Motor neuron (in vitro differentiated cells): ENCODE measurements around the gene NPIPB8. TPM values are rescaled to one million over a fixed set of nuclear protein-coding genes. Genes with fewer than 3 reads are reported as not detected.
"Not testable (repeated sequence)": the region's sequence is repeated elsewhere in the genome, so short reads cannot be mapped to it uniquely, and the experiment has no call there.

Experiments used
- ATAC-seq, 8 experiments: fragments of 200-7000 bp; cut with Tn5 transposase; replicated peaks in 6 of 8; 2 replicates each; pipeline ENCODE4 v1.8.0; 2021; ENCODE audit warnings: mild to moderate bottlenecking in 8 of 8, moderate library complexity in 8 of 8
- H3K27ac ChIP-seq, 2 donors: fragments of 250-450 bp; sonication (Bioruptor Pico); 2 replicates each; pipeline ENCODE4 v1.9.0; 2021; ENCODE audit warnings: antibody characterized with exemption in 2 of 2, mild to moderate bottlenecking in 2 of 2, moderate library complexity in 1 of 2
- H3K4me1 ChIP-seq, 2 donors: fragments of 250-450 bp; sonication (Bioruptor Pico); replicated peaks in 1 of 2; 2 replicates each; pipeline ENCODE4 v1.6.1; 2021; ENCODE audit warnings: antibody characterized with exemption in 2 of 2, mild to moderate bottlenecking in 2 of 2, moderate library complexity in 1 of 2
- H3K4me3 ChIP-seq, 5 donors: fragments of 250-450 bp; sonication (Bioruptor Pico); 2 replicates each; pipeline ENCODE4 v1.9.0; 2021; ENCODE audit warnings: antibody characterized with exemption in 5 of 5, mild to moderate bottlenecking in 5 of 5, moderate library complexity in 4 of 5
- WGBS, 10 experiments: fragments of 450-650 bp; shearing (Covaris generic); methylation state at CpG; one replicate each; pipeline ENCODE4 v1.0.0; 2022; 5-methylcytosine and 5-hydroxymethylcytosine counted together
- in situ Hi-C, 9 experiments: fragments of 400-800 bp; cut with MboI; loops; one replicate each; pipeline ENCODE4 v1.15.0; 2021; ENCODE audit warnings: low sequenced_read_pairs in 9 of 9, low pct_unique_long_range_greater_than_20kb in 2 of 9; ENCODE audit not compliant: unreplicated experiment in 9 of 9
- total RNA-seq, 8 experiments: library from RNA; unstranded; fragments of 300-600 nt; gene quantifications; 2 replicates each; pipeline versions ENCODE4 v1.2.3 to v1.2.4, GENCODE V29; 2022

NPIPB8 gene
- total RNA-seq, 8 experiments from 2014 or later = 0.38 to 1.5 (median 0.75) TPM; not detected in 5

- H3K27ac ChIP-seq, in situ Hi-C loops, H3K4me3 ChIP-seq: not testable (repeated sequence)
- WGBS, 10 experiments = 29 to 100% (median 56%) methylated on average over 1 to 3 of the region's 11 CpGs; no CpG with 5 or more reads in 7 of the 10 experiments
- H3K4me1 ChIP-seq = peaks cover 5 to 16% of the 10 kb centered on the region in 2 donors
- peak in 2 of 8 experiments; percentile 3 to 12 for ATAC-seq
Measured at GRCh38 chr16:28608867-28609596, 28.8 kb upstream of the NPIPB8 start.

- Histone ChIP-seq H3K4me1 (peaks cover 5 to 16% of the 10 kb centered on the region in 2 donors), H3K4me3 (no peak within 1 kb of the TSS), H3K27ac (no peak within 1 kb of the TSS)
- peak; percentile 10 to 51 (median 28) for ATAC-seq
- WGBS, 10 experiments = 22 to 53% (median 31%) methylated on average over 2 to 5 of the region's 11 CpGs; no CpG with 5 or more reads in 4 of the 10 experiments
- in situ Hi-C loops = no loop called here
Measured at GRCh38 chr16:28609631-28610594, 28.0 kb upstream of the NPIPB8 start, which contains the start of gene SULT1A1. Gene SULT1A1, minus strand, starts transcription at chr16:28610044. Its CDS starts 1,189 bp downstream, at chr16:28608855.

GRCh38 chr16:28610595-28611191, 27.2 kb upstream of the NPIPB8 start:
- H3K27ac ChIP-seq = no peak overlapping the region
- 60 to 100% (median 80%) methylated on average over 1 to 9 of the region's 10 CpGs; no CpG with 5 or more reads in 1 of the 10 experiments for WGBS, 10 experiments

GRCh38 chr16:28612359-28613280, 25.2 kb upstream of the NPIPB8 start:
- peak in 6 of 8 experiments; percentile 9 to 52 (median 38) for ATAC-seq
- in situ Hi-C loops = not testable (repeated sequence)

More at GRCh38 chr16:28610595-28611191, 27.2 kb upstream of the NPIPB8 start:
- Histone ChIP-seq H3K4me3 (no peak overlapping the region), H3K4me1 (peaks cover 8 to 16% of the 10 kb centered on the region in 2 donors)
- in situ Hi-C loops = no loop called here
- no peak for ATAC-seq

GRCh38 chr16:28613912-28614311, 24.0 kb upstream of the NPIPB8 start:
- ATAC-seq, H3K4me3 ChIP-seq, in situ Hi-C loops, H3K27ac ChIP-seq: not testable (repeated sequence)
- WGBS, 10 experiments = no CpG with 5 or more reads among the region's 26 CpGs
- peaks cover 11 to 16% of the 10 kb centered on the region in 2 donors for H3K4me1 ChIP-seq

More at GRCh38 chr16:28612359-28613280, 25.2 kb upstream of the NPIPB8 start:
- peaks cover 10 to 16% of the 10 kb centered on the region in 2 donors for H3K4me1 ChIP-seq
- no CpG with 5 or more reads among the region's 17 CpGs for WGBS, 10 experiments
- H3K4me3 ChIP-seq, H3K27ac ChIP-seq: not testable (repeated sequence)

GRCh38 chr16:28614561-28614960, 23.3 kb upstream of the NPIPB8 start:
- H3K27ac ChIP-seq, in situ Hi-C loops, ATAC-seq, H3K4me3 ChIP-seq: not testable (repeated sequence)
- WGBS, 10 experiments = no CpG with 5 or more reads among the region's 16 CpGs
- H3K4me1 ChIP-seq = peaks cover 11 to 12% of the 10 kb centered on the region in 2 donors

GRCh38 chr16:28615486-28616223, 22.2 kb upstream of the NPIPB8 start:
- WGBS, 10 experiments = 0 to 20% (median 13%) methylated on average over 1 to 3 of the region's 24 CpGs; no CpG with 5 or more reads in 7 of the 10 experiments
- H3K4me3 ChIP-seq, H3K27ac ChIP-seq, in situ Hi-C loops, H3K4me1 ChIP-seq: not testable (repeated sequence)
- peak in 5 of 8 experiments; percentile 54 to 85 (median 83) for ATAC-seq

- ATAC-seq, H3K27ac ChIP-seq, H3K4me1 ChIP-seq, in situ Hi-C loops, H3K4me3 ChIP-seq: not testable (repeated sequence)
- 14 to 95% (median 70%) methylated on average over 1 to 5 of the region's 7 CpGs; no CpG with 5 or more reads in 2 of the 10 experiments for WGBS, 10 experiments
Measured at GRCh38 chr16:28616224-28616577, 21.7 kb upstream of the NPIPB8 start.

- 20 to 98% (median 84%) methylated on average over 2 to 7 of the region's 7 CpGs; no CpG with 5 or more reads in 2 of the 10 experiments for WGBS, 10 experiments
- ATAC-seq = no peak
- Histone ChIP-seq H3K4me3 (no peak overlapping the region), H3K4me1 (peaks cover 0 to 10% of the 10 kb centered on the region in 2 donors), H3K27ac (no peak overlapping the region)
- in situ Hi-C loops = no loop called here
Measured at GRCh38 chr16:28616636-28617035, 21.2 kb upstream of the NPIPB8 start.

- Histone ChIP-seq H3K4me1 (peaks cover 0 to 10% of the 10 kb centered on the region in 2 donors), H3K4me3 (no peak overlapping the region), H3K27ac (no peak overlapping the region)
- ATAC-seq = peak in 7 of 8 experiments; percentile 45 to 91 (median 72)
- WGBS, 10 experiments = 0 to 52% (median 8%) methylated on average over 1 to 3 of the region's 4 CpGs; no CpG with 5 or more reads in 3 of the 10 experiments
- in situ Hi-C loops = no loop called here
Measured at GRCh38 chr16:28617874-28618273, 20.0 kb upstream of the NPIPB8 start.

GRCh38 chr16:28620316-28620715, 17.5 kb upstream of the NPIPB8 start:
- H3K4me3 ChIP-seq, H3K27ac ChIP-seq, ATAC-seq, in situ Hi-C loops: not testable (repeated sequence)
- 33 to 100% (median 71%) methylated on average over 1 of the region's 1 CpG; no CpG with 5 or more reads in 4 of the 10 experiments for WGBS, 10 experiments
- H3K4me1 ChIP-seq = peaks cover 0 to 10% of the 10 kb centered on the region in 2 donors
